SK-N-SH (cell line): ENCODE results near the gene TRPM6.

Experiments used
- CTCF ChIP-seq: fragments of 200-600 bp; sonication (generic); IDR thresholded peaks from 2 replicates; pipeline ENCODE4 v1.6.1; 2017; ENCODE audit warnings: antibody characterized with exemption, mild to moderate bottlenecking, moderate library complexity
- EZH2phosphoT487 ChIP-seq: fragments of 200-600 bp; sonication (generic); IDR thresholded peaks from 2 replicates; pipeline ENCODE4 v1.6.1; 2017; ENCODE audit warnings: low read depth, mixed run types, mild to moderate bottlenecking, antibody characterized with exemption, moderate library complexity, borderline replicate concordance
- MEF2A ChIP-seq: IDR thresholded peaks from 2 replicates; pipeline ENCODE4 v1.4.0; 2012; ENCODE audit warnings: low read depth, borderline replicate concordance
- NRF1 ChIP-seq: IDR thresholded peaks from 2 replicates; pipeline ENCODE4 v1.6.1; 2012; ENCODE audit warnings: low read depth, mild to moderate bottlenecking, low read length
- POLR2AphosphoS5 ChIP-seq: IDR thresholded peaks from 2 replicates; pipeline ENCODE4 v1.6.1; 2012; ENCODE audit warnings: low read depth, low read length
- RAD21 ChIP-seq: IDR thresholded peaks from 2 replicates; pipeline ENCODE4 v1.6.1; 2012; ENCODE audit warnings: mild to moderate bottlenecking, low read length
- TAF1 ChIP-seq: IDR thresholded peaks from 2 replicates; pipeline ENCODE4 v1.6.1; 2012; ENCODE audit warnings: low read depth, mild to moderate bottlenecking, low read length, moderate library complexity, borderline replicate concordance

DNA sequence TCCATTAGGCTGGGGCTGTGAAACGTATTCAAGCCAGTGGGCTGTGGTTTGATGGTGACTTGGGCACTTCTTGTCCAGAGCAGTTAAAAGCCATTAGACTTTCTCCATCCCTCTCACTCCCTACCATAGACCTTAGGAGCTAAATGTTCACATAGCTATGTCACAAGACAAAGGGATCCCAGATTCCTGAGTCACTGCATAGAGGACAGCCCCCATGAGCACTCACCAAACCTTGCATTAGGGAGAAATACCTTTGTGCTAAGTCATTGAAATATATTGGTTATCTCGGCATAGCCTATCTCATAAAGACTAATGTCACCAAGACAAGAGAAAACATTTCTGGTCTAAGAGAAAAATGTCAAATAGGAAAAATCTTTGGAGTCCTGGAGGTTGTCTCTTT lies 104.3 kb downstream of the TRPM6 start:
- no peak for TF ChIP-seq CTCF
- no peak for TF ChIP-seq POLR2AphosphoS5
- TF ChIP-seq NRF1 = no peak
- no peak for TF ChIP-seq RAD21
- no peak for TF ChIP-seq TAF1
- TF ChIP-seq MEF2A = no peak
- no peak for TF ChIP-seq EZH2phosphoT487
